A549 (cell line): Measurements from ENCODE around the gene AMIGO3. TPM values are rescaled to one million over a fixed set of nuclear protein-coding genes. Genes with fewer than 3 reads are reported as not detected.
"Not testable (repeated sequence)": the region's sequence is repeated elsewhere in the genome, so short reads cannot be mapped to it uniquely, and the experiment has no call there.

Experiments
- ATAC-seq, 2 experiments: fragments of 200-7000 bp in 1 of 2; fragments of >200 bp in 1 of 2; cut with Nextera tagmentation in 1 of 2; cut with Tn5 transposase in 1 of 2; 3 replicates each; pipeline versions ENCODE4 v1.8.0 to v1.9.1; 2018 to 2020; ENCODE audit warnings: mild to moderate bottlenecking in 1 of 2, moderate library complexity in 1 of 2
- CTCF ChIA-PET: fragments of 300-600 bp; sonication (Branson Sonifier 250); formaldehyde crosslinking; extraction: SDS; loops from one replicate; lab custom pipeline; 2021; ENCODE audit warnings: antibody characterized with exemption, inconsistent platforms; lab: Yijun Ruan, JAX
- POLR2A ChIA-PET: fragments of 350-600 bp; formaldehyde crosslinking; extraction: SDS; loops from one replicate; lab custom pipeline; 2021; ENCODE audit warnings: antibody characterized with exemption, inconsistent platforms; lab: Yijun Ruan, JAX
- DNase-seq, 2 experiments: peaks; one replicate each; pipeline versions ENCODE4 v3.0.0 to v3.0.0-alpha.2; 2011 to 2016; ENCODE audit warnings: low read depth in 1 of 2, low spot score in 1 of 2
- FAIRE-seq: peaks from 2 replicates; lab custom pipeline; 2011; peaks lifted over from hg19 to GRCh38; lab: Jason Lieb, UNC
- H3K27ac ChIP-seq, 2 experiments: fragments of >200 bp; sonication (Bioruptor Twin); formaldehyde crosslinking; 3 replicates each; pipeline ENCODE4 v1.5.1; 2016 to 2017
- H3K4me1 ChIP-seq: fragments of >200 bp; sonication (Bioruptor Twin); formaldehyde crosslinking; 3 replicates; pipeline ENCODE4 v1.6.1; 2016
- H3K4me2 ChIP-seq: fragments of >200 bp; sonication (Bioruptor Twin); formaldehyde crosslinking; 3 replicates; pipeline ENCODE4 v1.6.1; 2016
- H3K4me3 ChIP-seq: fragments of >200 bp; sonication (Bioruptor Twin); formaldehyde crosslinking; 3 replicates; pipeline ENCODE4 v1.5.1; 2016
- H3K9me3 ChIP-seq: fragments of >200 bp; sonication (Bioruptor Twin); formaldehyde crosslinking; 3 replicates; pipeline ENCODE4 v1.6.1; 2016
- CBX2 ChIP-seq: fragments of 200-600 bp; sonication (generic); IDR thresholded peaks from 2 replicates; pipeline ENCODE4 v1.6.1; 2016; ENCODE audit warnings: low read depth, mild to moderate bottlenecking, borderline replicate concordance
- CBX8 ChIP-seq: fragments of 200-600 bp; sonication (generic); IDR thresholded peaks from 2 replicates; pipeline ENCODE4 v1.6.1; 2016
- CHD2 ChIP-seq: fragments of 150-350 bp; IDR thresholded peaks from 2 replicates; pipeline ENCODE4 v1.6.1; 2014; ENCODE audit warnings: low read length; ENCODE audit not compliant: partially characterized antibody
- EHF ChIP-seq: fragments of 250-450 bp; sonication (Bioruptor Pico); IDR thresholded peaks from 2 replicates; pipeline ENCODE4 v1.5.0; 2020; ENCODE audit warnings: mild to moderate bottlenecking
- EP300 ChIP-seq, 2 experiments: fragments of >200 bp; sonication (Bioruptor Twin); formaldehyde crosslinking; IDR thresholded peaks; 2 replicates in 1 of 2; 3 replicates in 1 of 2; pipeline ENCODE4 v1.6.1; 2016 to 2017
- ESRRA ChIP-seq: fragments of 150-350 bp; IDR thresholded peaks from 2 replicates; pipeline ENCODE4 v1.6.1; 2014; ENCODE audit warnings: mild to moderate bottlenecking, low read length, borderline replicate concordance
- FOSL2 ChIP-seq, 2 experiments: fragments of 450-650 bp in 1 of 2; fragments of >200 bp in 1 of 2; sonication (Bioruptor Twin) in 1 of 2; formaldehyde crosslinking; IDR thresholded peaks; 2 replicates each; pipeline versions ENCODE4 v1.5.0 to v1.6.1; 2016 to 2020; ENCODE audit warnings: mild to moderate bottlenecking in 1 of 2, moderate library complexity in 1 of 2
- GATA3 ChIP-seq: IDR thresholded peaks from 2 replicates; pipeline ENCODE4 v1.6.1; 2012; ENCODE audit warnings: borderline replicate concordance
- HEYL ChIP-seq: fragments of 250-450 bp; sonication (Bioruptor Pico); IDR thresholded peaks from 2 replicates; pipeline ENCODE4 v1.8.0; 2021; ENCODE audit warnings: mild to moderate bottlenecking, moderate library complexity
- HOXB13 ChIP-seq: fragments of 250-450 bp; sonication (Bioruptor Pico); IDR thresholded peaks from 2 replicates; pipeline ENCODE4 v1.5.0; 2020; ENCODE audit warnings: low read depth, mild to moderate bottlenecking, moderate library complexity
- JUN ChIP-seq, 2 experiments: fragments of >200 bp; sonication (Bioruptor Twin); formaldehyde crosslinking; IDR thresholded peaks; 2 replicates in 1 of 2; 3 replicates in 1 of 2; pipeline ENCODE4 v1.6.1; 2016 to 2017
- KDM1A ChIP-seq: fragments of 200-600 bp; sonication (generic); IDR thresholded peaks from 2 replicates; pipeline ENCODE4 v1.6.1; 2016; ENCODE audit warnings: low read depth, mild to moderate bottlenecking
- KDM5A ChIP-seq: fragments of 200-600 bp; sonication (generic); IDR thresholded peaks from 2 replicates; pipeline ENCODE4 v1.6.1; 2016; ENCODE audit warnings: antibody characterized with exemption, mild to moderate bottlenecking
- NR3C1 ChIP-seq: fragments of >200 bp; sonication (Bioruptor Twin); formaldehyde crosslinking; IDR thresholded peaks from 3 replicates; pipeline ENCODE4 v1.6.1; 2017
- PHF8 ChIP-seq: fragments of 200-600 bp; sonication (generic); IDR thresholded peaks from 2 replicates; pipeline ENCODE4 v1.6.1; 2016; ENCODE audit warnings: low read depth, mild to moderate bottlenecking, antibody characterized with exemption, moderate library complexity, borderline replicate concordance
- POLR2A ChIP-seq: IDR thresholded peaks from 2 replicates; pipeline ENCODE4 v1.6.1; 2012; ENCODE audit warnings: mild to moderate bottlenecking, low read length
- RAD21 ChIP-seq, 2 experiments: fragments of >200 bp in 1 of 2; sonication (Bioruptor Twin) in 1 of 2; formaldehyde crosslinking in 1 of 2; IDR thresholded peaks in 1 of 2; conservative IDR thresholded peaks in 1 of 2; 2 replicates in 1 of 2; 3 replicates in 1 of 2; pipeline ENCODE4 v1.6.1; 2012 to 2018; ENCODE audit warnings: inconsistent platforms in 1 of 2
- RARB ChIP-seq: fragments of 250-450 bp; sonication (Bioruptor Pico); IDR thresholded peaks from 2 replicates; pipeline ENCODE4 v1.8.0; 2021; ENCODE audit warnings: mild to moderate bottlenecking, moderate library complexity
- SREBF2 ChIP-seq: fragments of 450-650 bp; IDR thresholded peaks from 2 replicates; pipeline ENCODE4 v1.6.1; 2014; ENCODE audit warnings: mild to moderate bottlenecking, moderate library complexity
- TFCP2L1 ChIP-seq: fragments of 250-450 bp; sonication (Bioruptor Pico); IDR thresholded peaks from 2 replicates; pipeline ENCODE4 v1.5.0; 2021; ENCODE audit warnings: mild to moderate bottlenecking
- ZNF302 ChIP-seq: fragments of 250-450 bp; sonication (Bioruptor Pico); IDR thresholded peaks from 2 replicates; pipeline ENCODE4 v1.9.0; 2021; ENCODE audit warnings: inconsistent platforms, mild to moderate bottlenecking, moderate library complexity
- WGBS: methylation state at CpG from one replicate; pipeline ENCODE4 v1.1.6; 2017; ENCODE audit errors: missing lambda C conversion rate; 5-methylcytosine and 5-hydroxymethylcytosine counted together
- polyA plus RNA-seq, 4 experiments: library from polyadenylated mRNA; depleted of rRNA in 3 of 4; stranded (reverse); fragments of >200 nt; fragmentation: RNase III in 1 of 4; extraction: RNeasy Plus Mini Kit Qiagen cat#74134 plus additional on column Dnase treatment in 1 of 4; gene quantifications; 2 replicates in 3 of 4; 3 replicates in 1 of 4; pipeline ENCODE4 v1.2.3, GENCODE V29; 2011 to 2017
- TF ChIP-seq, protein P1 (sequence below): IDR thresholded peaks from 2 replicates; pipeline ENCODE4 v1.6.1; 2012
- TF ChIP-seq, protein P2 (sequence below): fragments of >200 bp; sonication (Bioruptor Twin); formaldehyde crosslinking; IDR thresholded peaks from 3 replicates; pipeline ENCODE4 v1.6.1; 2016
- TF ChIP-seq, protein P3 (sequence below): fragments of 200-600 bp; sonication (generic); IDR thresholded peaks from 2 replicates; pipeline ENCODE4 v1.6.1; 2016; ENCODE audit warnings: antibody characterized with exemption, mild to moderate bottlenecking, moderate library complexity
- TF ChIP-seq, protein P4 (sequence below): fragments of >200 bp; sonication (Bioruptor Twin); formaldehyde crosslinking; IDR thresholded peaks from 3 replicates; pipeline ENCODE4 v1.5.1; 2016
- TF ChIP-seq, protein P5 (sequence below): IDR thresholded peaks from 2 replicates; pipeline ENCODE4 v1.6.1; 2012

Gene AMIGO3
- polyA plus RNA-seq, 2 of the 4 experiments (the other 2 are of a cell fraction), result 0.03 TPM; not detected in 1

DNA sequence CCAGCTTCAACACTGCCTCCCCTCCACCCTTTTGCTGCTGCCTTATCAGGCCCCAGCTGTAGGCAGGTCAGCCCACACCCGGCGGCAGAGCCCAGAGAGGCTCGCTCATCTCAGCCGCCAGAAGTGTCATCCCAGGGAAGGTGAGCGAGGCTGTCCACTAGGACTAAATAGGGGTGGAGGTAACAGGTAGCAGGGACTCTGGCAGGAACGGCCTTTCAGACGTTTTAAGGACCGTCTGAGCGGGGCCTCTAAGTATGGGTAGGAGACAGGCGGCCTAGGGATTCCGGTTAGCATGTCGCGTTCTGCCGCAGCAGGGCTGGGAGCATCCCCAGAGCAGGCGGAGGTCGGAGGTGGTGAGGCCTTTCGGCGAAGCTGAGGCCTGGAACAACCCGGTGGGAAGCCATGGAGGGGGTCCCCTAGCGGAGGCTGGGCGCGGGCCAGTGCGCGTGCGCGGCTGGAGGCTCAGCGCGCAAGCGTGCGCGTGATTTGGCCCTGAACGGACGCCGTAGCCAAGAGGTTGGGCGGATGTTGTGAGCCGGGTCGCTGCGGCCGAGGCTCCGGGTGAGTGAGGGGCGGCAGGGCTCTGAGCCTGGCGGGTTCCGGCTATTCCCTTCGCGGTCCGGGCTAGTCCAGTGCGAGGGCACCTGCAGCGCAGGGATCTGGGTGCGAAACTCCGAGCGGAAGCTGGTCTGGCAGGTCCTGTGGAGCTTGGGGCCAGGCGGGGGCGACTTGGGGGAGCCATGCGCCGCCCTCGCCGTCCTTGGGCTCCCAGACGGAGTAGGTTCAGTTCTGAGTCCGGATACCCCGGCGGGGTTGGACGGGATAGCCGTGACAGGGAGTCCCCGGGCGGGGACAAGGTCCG is 30.2 kb downstream of the AMIGO3 start, which contains the start of the genes MST1 and RNF123:
TSS of gene MST1 (minus strand) at position 429 of the 862 bp plus-strand sequence. CDS start 783 bp downstream, outside the sequence.
TSS of gene RNF123 (plus strand) at position 512 of the 862 bp plus-strand sequence. CDS start 1,609 bp downstream, outside the sequence.
- FAIRE-seq (no peak), ATAC-seq (peak; percentile 54 to 78), DNase-seq (peak; percentile 70 to 89)
- peak within 1 kb of the TSS; percentile 92 for H3K4me3 ChIP-seq
- peaks cover 5% of the 10 kb centered on the region; the same call in 1 of the 3 replicates for H3K4me1 ChIP-seq
- H3K27ac ChIP-seq, result peak within 1 kb of the TSS; percentile 86 to 95
- POLR2A ChIA-PET, result interaction anchor here (0.6 kb wide), 1 partner anchor 79 kb away, joined by 4 read pairs; no protein-coding TSS in a partner anchor
- CTCF ChIA-PET, result interaction anchor here (0.6 to 2.9 kb wide), 4 partner anchors 10 to 150 kb away, joined by 3 to 13 read pairs (median 4); no protein-coding TSS in a partner anchor
- 9% methylated on average over 9 of the region's 66 CpGs for WGBS
- H3K9me3 ChIP-seq, result no peaks in the 10 kb centered on the region
- peak within 1 kb of the TSS; percentile 81 for H3K4me2 ChIP-seq
- TF ChIP-seq TFCP2L1 (CRISPR knock-in tag) (no peak), ZNF302 (CRISPR knock-in tag) (no peak), CHD2 (no peak), JUN (IDR thresholded peaks at IDR 0.05) (peak; percentile 36 to 67; a peak in 2 of 5 replicates), HOXB13 (CRISPR knock-in tag) (no peak), GATA3 (no peak), RARB (CRISPR knock-in tag) (no peak), NR3C1 (no peak), PHF8 (peak; percentile 39; the same call in 1 of the 2 replicates), HEYL (CRISPR knock-in tag) (no peak), KDM5A (peak; percentile 69), POLR2A (peak; percentile 73), CBX8 (no peak), RAD21 (conservative IDR thresholded peaks at IDR 0.05 in 1 of 2, IDR thresholded peaks at IDR 0.05 in 1 of 2) (no peak), FOSL2 (IDR thresholded peaks at IDR 0.05) (no peak), FOSL2 (CRISPR knock-in tag; IDR thresholded peaks at IDR 0.05) (no peak), SREBF2 (no peak), EP300 (IDR thresholded peaks at IDR 0.05) (no peak), ESRRA (no peak), KDM1A (no peak), CBX2 (no peak), EHF (CRISPR knock-in tag) (no peak)
- TF ChIP-seq, protein P1, sequence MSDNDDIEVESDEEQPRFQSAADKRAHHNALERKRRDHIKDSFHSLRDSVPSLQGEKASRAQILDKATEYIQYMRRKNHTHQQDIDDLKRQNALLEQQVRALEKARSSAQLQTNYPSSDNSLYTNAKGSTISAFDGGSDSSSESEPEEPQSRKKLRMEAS, result peak; percentile 70; the same call in 1 of the 2 replicates
- TF ChIP-seq, protein P2, sequence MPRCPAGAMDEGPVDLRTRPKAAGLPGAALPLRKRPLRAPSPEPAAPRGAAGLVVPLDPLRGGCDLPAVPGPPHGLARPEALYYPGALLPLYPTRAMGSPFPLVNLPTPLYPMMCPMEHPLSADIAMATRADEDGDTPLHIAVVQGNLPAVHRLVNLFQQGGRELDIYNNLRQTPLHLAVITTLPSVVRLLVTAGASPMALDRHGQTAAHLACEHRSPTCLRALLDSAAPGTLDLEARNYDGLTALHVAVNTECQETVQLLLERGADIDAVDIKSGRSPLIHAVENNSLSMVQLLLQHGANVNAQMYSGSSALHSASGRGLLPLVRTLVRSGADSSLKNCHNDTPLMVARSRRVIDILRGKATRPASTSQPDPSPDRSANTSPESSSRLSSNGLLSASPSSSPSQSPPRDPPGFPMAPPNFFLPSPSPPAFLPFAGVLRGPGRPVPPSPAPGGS, result 0 out of 3 replicates have a peak, but pooled peaks have one; percentile 22
- TF ChIP-seq, protein P3, sequence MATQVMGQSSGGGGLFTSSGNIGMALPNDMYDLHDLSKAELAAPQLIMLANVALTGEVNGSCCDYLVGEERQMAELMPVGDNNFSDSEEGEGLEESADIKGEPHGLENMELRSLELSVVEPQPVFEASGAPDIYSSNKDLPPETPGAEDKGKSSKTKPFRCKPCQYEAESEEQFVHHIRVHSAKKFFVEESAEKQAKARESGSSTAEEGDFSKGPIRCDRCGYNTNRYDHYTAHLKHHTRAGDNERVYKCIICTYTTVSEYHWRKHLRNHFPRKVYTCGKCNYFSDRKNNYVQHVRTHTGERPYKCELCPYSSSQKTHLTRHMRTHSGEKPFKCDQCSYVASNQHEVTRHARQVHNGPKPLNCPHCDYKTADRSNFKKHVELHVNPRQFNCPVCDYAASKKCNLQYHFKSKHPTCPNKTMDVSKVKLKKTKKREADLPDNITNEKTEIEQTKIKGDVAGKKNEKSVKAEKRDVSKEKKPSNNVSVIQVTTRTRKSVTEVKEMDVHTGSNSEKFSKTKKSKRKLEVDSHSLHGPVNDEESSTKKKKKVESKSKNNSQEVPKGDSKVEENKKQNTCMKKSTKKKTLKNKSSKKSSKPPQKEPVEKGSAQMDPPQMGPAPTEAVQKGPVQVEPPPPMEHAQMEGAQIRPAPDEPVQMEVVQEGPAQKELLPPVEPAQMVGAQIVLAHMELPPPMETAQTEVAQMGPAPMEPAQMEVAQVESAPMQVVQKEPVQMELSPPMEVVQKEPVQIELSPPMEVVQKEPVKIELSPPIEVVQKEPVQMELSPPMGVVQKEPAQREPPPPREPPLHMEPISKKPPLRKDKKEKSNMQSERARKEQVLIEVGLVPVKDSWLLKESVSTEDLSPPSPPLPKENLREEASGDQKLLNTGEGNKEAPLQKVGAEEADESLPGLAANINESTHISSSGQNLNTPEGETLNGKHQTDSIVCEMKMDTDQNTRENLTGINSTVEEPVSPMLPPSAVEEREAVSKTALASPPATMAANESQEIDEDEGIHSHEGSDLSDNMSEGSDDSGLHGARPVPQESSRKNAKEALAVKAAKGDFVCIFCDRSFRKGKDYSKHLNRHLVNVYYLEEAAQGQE, result no peak
- TF ChIP-seq, protein P4, sequence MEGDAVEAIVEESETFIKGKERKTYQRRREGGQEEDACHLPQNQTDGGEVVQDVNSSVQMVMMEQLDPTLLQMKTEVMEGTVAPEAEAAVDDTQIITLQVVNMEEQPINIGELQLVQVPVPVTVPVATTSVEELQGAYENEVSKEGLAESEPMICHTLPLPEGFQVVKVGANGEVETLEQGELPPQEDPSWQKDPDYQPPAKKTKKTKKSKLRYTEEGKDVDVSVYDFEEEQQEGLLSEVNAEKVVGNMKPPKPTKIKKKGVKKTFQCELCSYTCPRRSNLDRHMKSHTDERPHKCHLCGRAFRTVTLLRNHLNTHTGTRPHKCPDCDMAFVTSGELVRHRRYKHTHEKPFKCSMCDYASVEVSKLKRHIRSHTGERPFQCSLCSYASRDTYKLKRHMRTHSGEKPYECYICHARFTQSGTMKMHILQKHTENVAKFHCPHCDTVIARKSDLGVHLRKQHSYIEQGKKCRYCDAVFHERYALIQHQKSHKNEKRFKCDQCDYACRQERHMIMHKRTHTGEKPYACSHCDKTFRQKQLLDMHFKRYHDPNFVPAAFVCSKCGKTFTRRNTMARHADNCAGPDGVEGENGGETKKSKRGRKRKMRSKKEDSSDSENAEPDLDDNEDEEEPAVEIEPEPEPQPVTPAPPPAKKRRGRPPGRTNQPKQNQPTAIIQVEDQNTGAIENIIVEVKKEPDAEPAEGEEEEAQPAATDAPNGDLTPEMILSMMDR, result peak; percentile 17; the same call in 2 of the 3 replicates
- TF ChIP-seq, protein P5, sequence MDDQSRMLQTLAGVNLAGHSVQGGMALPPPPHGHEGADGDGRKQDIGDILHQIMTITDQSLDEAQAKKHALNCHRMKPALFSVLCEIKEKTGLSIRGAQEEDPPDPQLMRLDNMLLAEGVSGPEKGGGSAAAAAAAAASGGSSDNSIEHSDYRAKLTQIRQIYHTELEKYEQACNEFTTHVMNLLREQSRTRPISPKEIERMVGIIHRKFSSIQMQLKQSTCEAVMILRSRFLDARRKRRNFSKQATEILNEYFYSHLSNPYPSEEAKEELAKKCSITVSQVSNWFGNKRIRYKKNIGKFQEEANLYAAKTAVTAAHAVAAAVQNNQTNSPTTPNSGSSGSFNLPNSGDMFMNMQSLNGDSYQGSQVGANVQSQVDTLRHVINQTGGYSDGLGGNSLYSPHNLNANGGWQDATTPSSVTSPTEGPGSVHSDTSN, result peak; percentile 33; the same call in 1 of the 2 replicates
- TF ChIP-seq, all 56 proteins: peak for 8

DNA sequence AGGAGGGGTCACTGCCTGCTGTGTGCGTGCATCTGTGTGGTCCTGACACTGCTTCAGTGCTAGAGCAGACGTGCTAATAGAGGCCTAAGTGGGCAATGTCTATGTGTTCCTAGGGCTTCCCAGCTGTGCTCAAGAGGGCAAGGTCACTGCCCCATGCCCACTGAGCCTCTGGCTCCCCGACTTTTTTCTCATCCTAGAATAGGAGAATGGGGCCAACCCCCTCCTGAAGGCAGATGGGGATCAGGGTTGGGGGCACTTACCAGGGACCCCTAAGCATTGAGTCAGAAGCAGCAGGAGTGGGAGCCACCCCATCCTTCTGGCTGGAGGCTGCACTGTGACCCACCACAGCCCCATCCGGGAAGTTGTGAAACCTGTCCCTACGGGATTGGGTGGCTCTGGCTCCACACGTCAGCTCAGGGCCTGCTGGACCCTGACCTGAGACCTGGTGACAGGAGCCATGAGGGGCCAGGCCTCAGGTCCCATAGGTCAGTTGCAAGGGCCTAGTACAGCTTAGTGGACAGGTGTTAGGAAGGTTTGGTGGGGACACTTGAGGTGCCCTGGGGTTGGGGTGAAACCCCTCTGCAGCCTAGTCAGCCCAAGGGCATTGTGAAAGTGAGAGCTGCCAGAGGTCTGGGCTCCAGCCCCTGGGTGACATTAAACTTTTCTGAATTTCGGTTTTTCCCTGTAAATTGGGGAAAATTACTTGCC is 31.0 kb downstream of the AMIGO3 start:
- peak; percentile 1 to 3; a peak in 4 of 6 replicates for ATAC-seq
- CTCF ChIA-PET, result interaction anchor here (0.6 to 2.9 kb wide), 3 partner anchors 10 to 151 kb away, joined by 3 to 13 read pairs (median 3); no protein-coding TSS in a partner anchor
- POLR2A ChIA-PET, result not testable (repeated sequence)

More for the DNA sequence above, 31.0 kb downstream of the AMIGO3 start:
- H3K4me3 ChIP-seq, result peak overlapping the region; percentile 92
- H3K4me2 ChIP-seq, result peak overlapping the region; percentile 81
- FAIRE-seq, DNase-seq, H3K4me1 ChIP-seq, H3K9me3 ChIP-seq: not testable (repeated sequence)
- H3K27ac ChIP-seq, result peak overlapping the region; percentile 86 to 95
- 70% methylated on average over 4 of the region's 7 CpGs for WGBS
